Kidney glomerular epithelial cell (primary cell): Measurements from ENCODE around the gene STAMBP.
A peak's percentile ranks its signal among the peaks of the same experiment; 100 is the strongest.

ENCODE experiments used
- DNase-seq: peaks from one replicate; lab custom pipeline; 2025; lab: John Stamatoyannopoulos, UW

STAMBP gene

DNA sequence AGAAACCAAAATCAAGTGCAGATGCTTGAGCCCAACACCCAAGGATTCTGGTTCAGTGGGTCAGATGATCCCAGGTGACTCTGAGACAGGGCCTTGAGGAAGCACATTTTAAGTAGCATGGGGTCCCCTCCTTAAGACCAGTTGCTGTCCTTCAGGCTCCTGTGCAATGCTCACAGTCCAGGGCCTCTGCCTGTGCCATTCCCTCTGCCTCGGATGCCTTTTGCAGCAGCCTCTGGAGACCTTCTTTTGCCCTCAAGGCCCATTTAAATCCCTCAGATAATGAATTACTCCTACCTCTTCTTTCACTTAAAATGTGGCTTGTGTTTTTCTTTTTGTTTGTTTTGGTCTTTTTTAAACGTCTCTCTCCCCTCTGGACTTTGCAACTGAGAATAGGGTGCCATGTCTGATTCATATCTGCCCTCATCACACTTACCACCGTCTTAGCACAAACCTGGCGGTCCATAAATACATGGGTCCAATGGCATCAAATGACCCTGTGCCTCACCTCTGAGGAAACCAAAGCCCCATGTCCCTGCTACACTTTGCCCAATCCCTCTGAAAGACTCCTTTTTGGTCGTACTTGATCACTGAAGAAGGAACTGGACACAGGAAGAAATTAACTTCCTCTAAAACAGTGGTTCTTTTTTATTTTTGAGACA is 78.2 kb downstream of the STAMBP start:
- no peak for DNase-seq

DNA sequence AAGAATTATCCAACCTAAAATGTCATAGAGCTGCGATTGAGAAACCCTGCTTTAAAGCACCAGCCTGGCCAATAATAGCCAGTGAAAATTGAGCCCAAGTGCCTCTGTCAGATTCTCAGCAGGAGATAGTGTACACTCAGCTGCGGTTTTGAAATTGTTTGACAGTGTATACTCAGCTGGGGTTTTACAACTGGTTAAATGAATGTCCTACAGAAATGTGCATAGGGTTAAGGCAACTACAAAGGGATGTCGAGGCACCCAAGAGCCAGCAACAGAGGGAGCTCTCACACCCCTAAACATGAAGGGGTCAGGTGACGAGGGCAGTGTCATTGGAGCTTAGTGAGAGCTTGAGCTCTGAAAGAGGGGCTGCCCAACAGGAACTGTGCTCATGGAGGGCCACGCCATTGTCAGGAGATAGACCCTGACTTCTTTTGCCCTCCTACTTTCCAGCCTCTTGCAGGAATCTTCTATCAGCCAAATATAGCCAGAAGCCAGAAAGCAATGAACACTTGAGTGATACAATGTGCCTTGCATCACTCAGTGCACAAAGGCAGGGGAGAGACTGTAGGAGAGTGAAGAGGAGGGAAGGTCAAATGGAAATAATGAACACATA is 79.2 kb downstream of the STAMBP start:
- DNase-seq: no peak

DNA sequence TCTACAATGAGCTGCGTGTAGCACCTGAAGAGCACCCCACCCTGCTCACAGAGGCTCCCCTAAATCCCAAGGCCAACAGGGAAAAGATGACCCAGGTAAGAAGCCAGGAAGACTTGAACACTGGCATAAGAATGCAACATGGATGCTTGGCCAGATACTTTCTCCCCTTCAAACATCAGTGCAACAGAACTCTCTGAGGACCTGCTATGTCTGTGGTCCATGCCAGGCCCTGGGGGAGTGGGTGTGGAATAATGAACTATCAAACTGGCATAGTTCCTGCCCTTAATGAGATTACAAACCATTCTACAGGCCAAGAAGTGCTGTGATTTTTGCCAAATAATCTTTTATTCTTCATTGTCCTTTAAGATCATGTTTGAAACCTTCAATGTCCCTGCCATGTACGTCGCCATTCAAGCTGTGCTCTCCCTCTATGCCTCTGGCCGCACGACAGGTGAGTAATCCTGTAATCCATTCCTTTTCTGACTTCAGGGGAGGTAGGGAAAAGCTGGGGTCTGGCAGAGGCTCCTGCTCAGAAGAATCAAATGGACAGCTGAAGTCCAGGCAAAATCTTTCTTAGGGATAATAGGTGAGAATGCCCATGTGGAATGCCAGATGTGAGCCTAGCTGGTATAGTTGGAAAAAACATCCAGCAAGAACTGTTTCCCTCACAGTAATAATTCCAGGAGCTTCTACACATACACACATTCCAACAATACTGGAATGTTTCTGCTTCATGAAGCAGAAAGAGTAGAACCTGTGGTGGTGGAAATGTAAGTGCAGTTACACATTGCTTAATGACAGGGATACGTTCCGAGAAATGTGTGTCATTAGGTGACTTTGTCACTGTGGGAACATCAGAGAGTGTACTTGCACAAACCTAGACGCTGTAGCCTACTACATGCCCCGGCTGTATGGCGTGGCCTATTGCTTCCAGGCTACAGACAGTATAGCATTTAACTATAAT is 80.2 kb downstream of the STAMBP start:
- DNase-seq: peak; percentile 89

DNA sequence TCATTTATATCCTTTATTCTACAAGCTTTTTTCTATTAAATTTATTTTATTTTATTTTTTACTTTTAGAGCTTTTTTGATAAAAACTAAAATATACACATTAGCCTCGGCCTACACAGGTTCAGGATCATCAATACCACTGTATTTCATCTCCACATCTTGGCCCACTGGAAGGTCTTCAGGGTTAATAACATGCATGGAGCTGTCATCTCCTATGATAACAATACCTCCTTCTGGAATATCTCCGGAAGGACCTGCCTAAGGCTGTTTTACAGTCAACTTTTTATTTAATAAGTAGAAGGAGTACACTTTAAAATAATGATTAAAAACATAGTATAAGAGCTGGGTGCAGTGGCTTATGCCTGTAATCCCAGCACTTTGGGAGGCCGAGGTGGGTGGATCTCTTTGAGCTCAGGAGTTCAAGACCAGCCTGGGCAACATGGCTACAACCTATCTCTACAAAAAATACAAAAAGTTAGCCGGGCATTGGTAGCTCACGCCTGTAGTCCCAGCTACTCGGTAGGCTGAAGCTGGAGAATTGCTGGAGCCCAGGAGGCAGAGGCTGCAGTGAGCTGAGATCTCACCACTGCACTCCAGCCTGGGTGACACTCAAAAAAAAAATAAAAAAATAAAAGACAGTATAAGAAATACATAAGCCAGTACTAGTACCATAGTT is 82.2 kb downstream of the STAMBP start:
- no peak for DNase-seq

DNA sequence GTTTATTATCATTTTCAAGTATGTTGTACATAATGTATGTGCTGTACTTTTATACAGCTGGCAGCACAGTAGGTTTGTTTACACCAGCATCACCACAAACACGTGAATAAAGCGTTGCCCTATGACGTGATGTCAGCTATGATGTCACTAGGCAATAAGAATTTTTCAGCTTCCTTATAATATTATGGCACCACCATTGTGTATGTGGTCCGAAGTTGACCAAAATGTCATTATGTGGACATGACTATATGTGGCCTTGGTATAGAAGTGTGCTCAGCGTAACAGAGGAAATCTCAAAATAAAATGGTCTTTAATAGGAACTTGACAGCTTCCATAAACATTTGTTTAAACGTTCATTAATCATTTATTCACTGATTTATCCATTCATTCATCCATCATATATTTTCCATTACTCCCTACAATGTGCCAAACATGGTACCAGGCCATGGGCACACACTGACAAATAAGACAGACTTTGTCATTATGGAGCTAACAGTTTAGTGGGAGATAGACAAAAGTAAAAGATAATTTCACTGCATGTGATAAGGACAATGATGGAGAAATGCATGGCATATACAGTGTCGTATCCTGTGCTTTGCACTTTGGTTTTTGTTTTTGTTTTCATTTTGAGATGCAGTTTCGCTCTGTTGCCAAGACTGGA is 82.9 kb downstream of the STAMBP start:
- no peak for DNase-seq

DNA sequence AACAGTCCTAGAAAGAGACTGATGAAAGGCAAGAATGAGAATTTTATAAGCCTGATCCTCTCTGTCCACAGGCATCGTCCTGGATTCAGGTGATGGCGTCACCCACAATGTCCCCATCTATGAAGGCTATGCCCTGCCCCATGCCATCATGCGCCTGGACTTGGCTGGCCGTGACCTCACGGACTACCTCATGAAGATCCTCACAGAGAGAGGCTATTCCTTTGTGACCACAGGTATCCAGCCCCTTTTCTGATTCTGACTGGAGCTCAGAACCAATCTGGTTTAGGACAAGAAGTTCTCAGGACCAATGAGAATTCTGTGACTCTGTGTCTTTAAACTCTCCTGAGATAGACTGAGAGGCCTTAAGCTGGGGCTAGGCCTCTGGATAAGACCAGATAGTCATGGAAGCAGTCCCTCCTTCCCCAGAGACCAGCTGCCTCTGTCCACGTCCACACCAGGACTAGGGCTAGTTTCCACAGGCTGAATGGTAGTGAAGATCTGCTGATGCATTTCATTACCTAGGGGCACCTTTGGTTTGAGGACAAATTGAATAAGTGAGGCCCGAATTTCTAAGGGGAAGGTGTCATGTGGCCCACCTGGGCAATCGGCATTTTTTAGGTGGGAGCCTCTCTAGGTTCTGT is 84.8 kb downstream of the STAMBP start:
- no peak for DNase-seq

DNA sequence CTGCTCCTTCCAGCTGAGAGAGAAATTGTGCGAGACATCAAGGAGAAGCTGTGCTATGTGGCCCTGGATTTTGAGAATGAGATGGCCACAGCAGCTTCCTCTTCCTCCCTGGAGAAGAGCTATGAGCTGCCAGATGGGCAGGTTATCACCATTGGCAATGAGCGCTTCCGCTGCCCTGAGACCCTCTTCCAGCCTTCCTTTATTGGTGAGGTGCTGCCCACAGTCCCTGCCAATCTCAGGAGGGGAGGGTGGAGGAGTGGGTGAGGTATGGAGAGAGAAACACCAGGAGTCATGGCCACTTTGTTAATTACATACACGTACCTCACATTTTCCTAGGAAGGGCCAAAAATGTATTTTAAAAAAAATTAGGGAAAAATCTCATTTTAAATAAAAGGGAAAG is 85.9 kb downstream of the STAMBP start:
- no peak for DNase-seq

DNA sequence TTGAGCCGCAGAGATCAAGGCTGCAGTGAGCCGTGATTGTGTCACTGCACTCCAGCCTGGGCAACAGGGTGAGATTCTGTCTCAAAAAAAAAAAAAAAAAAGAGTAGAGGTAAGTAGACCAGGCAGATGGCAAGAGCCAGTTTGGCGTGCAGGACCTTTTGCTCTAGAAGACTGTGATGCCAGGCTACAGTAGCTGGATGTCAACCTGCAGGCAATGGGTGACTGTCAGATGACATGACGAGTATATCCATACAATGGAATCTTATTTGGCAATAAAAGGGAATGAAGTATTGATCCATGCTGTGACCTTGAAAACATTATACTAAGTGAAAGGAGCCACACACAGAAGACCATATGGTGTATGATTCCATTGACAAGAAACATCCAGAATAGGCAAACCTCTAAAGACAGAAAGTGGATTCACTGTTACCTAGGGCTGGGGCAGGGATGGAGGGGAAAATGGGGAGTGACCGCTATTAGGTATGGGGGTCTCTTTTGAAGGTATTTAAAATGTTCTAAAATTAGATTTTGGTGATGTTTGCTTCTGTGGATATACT is 86.8 kb downstream of the STAMBP start:
- no peak for DNase-seq

DNA sequence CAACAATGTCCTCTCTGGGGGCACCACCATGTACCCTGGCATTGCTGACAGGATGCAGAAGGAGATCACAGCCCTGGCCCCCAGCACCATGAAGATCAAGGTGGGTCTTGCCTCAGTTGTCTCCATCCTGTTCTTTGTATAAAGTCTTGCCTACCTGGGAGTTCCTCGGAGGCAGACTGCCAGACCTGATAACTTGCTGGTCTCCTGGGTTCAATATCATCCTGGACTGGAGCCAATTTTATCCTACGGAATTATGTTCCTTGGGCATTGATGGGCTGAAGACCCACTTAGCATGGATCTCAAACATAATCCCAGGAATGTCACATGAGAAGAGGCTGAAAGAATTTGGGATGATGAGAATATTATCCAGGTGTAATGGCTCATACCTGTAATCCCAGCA is 87.9 kb downstream of the STAMBP start:
- DNase-seq: no peak

DNA sequence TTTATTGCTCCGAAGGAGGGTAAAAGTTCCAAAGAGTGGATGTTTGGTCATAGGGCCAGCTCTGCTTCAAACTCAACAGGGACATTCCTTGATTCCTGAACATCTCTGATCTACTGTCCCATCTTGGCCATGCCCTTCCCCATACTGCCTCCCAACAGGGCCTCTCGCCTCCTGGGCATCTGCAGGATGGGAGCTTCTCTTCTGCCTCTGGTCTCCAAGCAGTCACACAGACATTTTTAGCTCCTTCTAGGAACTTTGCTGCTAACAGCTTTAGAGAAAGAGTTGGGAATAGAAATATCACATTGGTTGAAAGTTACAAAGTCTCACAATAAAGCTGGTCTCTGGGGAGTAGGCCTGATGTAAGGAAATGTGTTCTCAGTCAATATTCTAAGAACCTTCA is 88.5 kb downstream of the STAMBP start:
- no peak for DNase-seq

DNA sequence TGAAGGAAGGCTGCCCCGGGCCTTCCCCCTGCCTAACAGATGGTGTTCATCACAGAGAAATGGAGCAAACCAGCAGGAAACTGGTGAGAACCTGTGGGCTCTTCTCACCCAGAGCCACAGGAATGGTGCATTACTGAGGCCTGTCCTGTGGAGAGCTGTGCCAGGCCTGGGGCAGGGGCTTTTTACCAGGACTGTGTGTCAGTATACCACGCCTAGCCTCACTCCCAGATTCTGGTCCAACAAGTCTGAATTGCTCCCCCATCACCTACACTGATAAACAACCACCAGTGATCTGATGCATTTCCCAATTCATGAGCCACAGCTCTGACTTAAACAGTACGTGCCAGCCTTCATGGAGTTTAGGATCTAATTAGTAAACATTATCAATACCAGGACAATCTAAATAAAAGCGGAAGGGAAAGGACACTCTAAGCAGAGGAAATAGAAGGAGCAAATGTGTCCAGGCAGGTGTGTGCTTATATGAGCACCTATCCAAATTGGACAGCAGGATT is 89.0 kb downstream of the STAMBP start:
- no peak for DNase-seq

DNA sequence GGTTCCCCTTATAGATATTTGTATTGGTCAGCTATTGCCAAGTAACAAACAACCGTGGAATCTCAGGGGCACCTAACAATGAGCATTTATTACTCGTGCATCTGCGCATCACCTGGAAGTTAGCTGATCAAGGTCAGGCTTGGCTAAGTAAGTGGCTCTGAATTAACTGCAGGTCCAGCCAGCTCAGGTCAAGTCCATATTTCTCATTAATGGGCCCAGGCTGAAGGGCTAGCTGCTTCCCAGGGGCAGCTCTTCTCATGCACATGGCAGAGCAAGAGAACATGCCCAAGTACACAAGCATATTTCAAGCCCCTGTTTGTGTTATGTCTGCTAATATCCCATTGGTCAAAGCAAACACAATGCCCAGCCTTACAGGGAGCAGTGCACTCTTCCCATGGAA is 90.1 kb downstream of the STAMBP start:
- DNase-seq: no peak

DNA sequence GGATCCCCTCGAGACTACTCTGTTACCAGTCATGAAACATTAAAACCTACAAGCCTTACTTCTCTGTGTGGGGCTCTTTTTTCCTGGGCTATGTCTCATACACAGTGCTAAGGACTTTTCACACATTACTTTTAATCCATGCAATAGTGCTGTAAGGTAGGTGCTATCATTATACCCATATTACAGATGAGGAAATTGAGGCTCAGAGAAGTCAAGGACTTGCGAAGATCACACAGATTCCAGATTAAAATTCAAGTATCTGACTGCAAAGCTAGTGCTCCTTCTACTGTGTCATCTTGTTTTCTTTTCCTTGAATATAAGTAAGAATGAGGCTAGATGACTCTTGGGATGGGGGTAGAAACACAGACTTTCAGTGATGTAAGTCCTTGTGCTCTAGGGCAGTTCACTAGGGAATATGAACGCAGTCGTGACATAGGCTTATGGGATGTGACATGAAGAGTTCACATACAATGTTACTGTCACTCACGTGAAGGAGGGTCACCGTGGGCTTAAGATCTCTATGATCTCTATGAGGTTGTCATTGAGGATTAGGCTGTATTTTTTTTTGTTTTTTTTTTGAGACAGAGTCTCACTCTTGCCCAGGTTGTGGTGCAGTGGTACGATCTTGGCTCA is 91.0 kb downstream of the STAMBP start:
- no peak for DNase-seq

DNA sequence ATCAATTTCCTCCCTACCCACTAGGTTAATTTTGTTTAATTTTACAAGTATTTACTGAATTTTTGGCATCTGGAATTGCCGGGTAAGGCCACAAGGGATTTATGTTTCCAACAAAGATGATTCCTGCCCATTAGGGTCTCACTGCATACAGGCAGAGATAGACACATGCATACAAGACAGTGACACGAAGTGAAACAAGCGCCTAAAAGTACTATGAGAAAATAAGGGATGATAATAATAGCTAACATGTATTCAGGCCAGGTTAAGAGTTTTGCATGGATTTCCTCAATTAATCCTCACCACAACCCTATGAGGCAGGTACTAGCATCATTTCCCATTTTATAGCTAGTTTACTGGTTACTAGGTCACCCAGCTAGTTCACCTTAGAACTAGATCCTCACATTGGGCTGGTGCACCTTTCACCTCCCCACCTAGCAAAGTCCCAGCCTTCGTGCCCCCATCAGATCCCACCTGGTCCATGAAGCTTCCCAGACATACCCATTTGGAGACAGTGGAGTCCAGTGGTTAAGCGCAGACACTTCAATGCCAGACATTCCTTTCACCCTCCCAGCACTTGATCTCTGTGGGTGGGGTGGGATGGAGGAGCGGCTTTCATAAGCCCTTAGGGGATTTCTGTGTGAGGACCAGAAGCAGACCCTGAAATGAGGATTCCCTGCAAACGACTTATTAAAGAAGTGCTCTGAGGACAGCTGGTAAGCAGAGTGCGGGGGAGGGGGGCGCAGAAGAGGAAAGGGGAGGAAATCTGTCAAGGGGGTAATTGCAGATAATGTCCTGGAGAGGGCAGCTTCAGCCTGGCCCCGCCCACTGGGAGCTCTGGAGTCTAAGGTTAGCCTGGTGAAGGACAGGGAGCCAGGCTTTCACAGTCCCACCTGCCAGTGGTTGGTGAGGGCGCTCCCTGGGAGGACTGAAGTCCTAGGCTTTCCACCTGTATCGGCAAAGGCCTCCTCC is 92.1 kb downstream of the STAMBP start:
- DNase-seq: no peak

DNA sequence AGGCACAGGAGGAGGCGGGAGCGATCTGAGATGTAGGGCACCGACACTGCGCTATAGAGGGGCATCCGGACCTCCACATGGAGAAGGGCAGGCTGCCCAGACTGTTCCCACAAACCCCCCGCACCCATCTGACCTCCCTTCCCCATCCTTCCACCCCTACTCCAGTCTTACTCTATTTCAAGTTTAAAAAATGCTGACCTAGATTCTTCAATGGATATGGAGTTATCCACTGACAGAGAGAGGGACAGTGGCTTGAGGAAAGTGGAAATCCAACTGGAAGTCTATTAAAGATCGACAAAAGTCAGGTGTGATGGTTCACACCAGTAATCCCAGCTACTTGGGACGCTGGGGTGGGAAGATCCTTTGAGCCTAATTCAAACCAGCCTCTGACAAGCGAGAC is 92.8 kb downstream of the STAMBP start:
- no peak for DNase-seq

DNA sequence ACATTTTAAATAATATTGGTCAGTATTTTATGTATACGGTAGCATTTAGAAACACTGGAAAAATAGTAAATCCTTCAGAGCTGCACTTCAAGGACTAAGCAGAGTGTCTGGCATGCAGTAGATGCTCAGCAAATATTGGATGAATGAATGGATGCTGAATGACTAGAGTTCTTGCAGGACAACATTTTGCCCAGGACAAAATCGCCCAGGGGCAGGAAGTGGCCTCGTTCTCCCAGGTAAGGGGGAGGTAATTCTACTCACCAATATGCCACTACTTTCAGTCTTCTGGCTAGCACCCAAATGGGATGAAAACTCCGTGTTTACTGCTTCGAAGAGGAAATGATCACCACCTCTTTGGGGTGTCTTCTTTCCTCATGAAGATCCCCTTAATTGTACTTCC is 93.9 kb downstream of the STAMBP start:
- DNase-seq: no peak
